ENCODE measurements around the gene GOSR2. TPM values are rescaled to one million over a fixed set of nuclear protein-coding genes. Genes with fewer than 3 reads are reported as not detected.
A peak's percentile ranks its signal among the peaks of the same experiment; 100 is the strongest.

The GOSR2 gene
- total RNA-seq, 3 donors from 2014 or later (not counting 1 experiment from before 2014, with no cell fraction given): 55.7 to 66.7 (median 59.1) TPM

DNA sequence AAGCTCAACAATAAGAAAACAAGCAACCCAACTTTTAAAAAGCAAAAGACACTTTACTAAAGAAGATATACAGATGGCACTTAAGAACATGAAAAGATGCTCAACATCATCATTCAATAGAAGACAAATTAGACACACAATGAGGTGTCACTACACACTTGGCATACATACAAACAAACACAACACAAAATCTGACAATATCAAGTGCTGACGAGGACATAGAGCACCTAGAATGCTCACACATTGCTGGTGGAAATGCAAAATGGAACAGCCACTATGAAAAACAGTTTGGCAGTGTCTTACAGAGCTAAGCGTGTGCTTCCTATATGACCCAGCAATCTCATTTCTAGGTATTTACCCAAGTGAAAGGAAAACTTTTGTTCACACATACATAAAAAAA is 37.2 kb downstream of the GOSR2 start:
- no peak for ATAC-seq
- WGBS (ENCODE audit: insufficient coverage): 36% methylated on average over 2 of the region's 2 CpGs
- no peak overlapping the region for H3K27ac Mint-ChIP-seq

DNA sequence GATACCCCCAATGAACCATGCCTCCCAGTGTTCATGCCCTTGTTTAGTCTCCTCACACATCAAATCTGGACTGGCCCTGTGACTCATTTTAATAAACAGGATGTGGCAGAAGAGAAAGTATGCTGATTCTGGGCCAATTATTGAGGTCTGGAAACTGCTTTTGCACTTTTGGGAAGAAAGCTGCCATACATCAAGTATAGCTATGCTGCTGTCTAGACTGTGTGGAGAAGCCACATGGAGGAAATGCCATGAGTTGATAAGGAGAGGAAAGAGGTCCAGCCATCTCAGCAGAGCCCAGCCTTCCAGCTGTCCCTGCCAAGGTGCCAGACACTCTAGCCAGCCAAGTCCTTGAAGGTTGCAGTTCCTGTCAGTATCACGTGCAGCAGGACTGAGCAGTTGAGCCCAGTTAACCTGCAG is 39.4 kb downstream of the GOSR2 start:
- no peaks in the 10 kb centered on the region for H3K9me3 Mint-ChIP-seq

More for the DNA sequence above, 37.2 kb downstream of the GOSR2 start:
- DNase-seq: no peak
- no peak overlapping the region for H3K4me3 Mint-ChIP-seq
- no peaks in the 10 kb centered on the region for H3K36me3 ChIP-seq (ENCODE audit: control insufficient read depth, insufficient read depth, low read length)
- intact Hi-C loops (cut with micrococcal nuclease): no loop called here
- H3K9me3 ChIP-seq (ENCODE audit: control insufficient read depth, insufficient read depth, low read length): no peaks in the 10 kb centered on the region
- no peak overlapping the region for H3K4me3 ChIP-seq (ENCODE audit: low read length)
- H3K27me3 ChIP-seq (ENCODE audit: control insufficient read depth, insufficient read depth, low read length): no peaks in the 10 kb centered on the region
- no peaks in the 10 kb centered on the region for H3K4me1 ChIP-seq (ENCODE audit: control insufficient read depth, insufficient read depth, low read length)
- H3K27me3 Mint-ChIP-seq (ENCODE audit: low read depth in 2 of 2): no peaks in the 10 kb centered on the region
- peaks cover 10% of the 10 kb centered on the region for H3K36me3 Mint-ChIP-seq
- H3K9me3 Mint-ChIP-seq: no peaks in the 10 kb centered on the region
- TF ChIP-seq, protein P1, sequence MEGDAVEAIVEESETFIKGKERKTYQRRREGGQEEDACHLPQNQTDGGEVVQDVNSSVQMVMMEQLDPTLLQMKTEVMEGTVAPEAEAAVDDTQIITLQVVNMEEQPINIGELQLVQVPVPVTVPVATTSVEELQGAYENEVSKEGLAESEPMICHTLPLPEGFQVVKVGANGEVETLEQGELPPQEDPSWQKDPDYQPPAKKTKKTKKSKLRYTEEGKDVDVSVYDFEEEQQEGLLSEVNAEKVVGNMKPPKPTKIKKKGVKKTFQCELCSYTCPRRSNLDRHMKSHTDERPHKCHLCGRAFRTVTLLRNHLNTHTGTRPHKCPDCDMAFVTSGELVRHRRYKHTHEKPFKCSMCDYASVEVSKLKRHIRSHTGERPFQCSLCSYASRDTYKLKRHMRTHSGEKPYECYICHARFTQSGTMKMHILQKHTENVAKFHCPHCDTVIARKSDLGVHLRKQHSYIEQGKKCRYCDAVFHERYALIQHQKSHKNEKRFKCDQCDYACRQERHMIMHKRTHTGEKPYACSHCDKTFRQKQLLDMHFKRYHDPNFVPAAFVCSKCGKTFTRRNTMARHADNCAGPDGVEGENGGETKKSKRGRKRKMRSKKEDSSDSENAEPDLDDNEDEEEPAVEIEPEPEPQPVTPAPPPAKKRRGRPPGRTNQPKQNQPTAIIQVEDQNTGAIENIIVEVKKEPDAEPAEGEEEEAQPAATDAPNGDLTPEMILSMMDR (IDR thresholded peaks at IDR 0.05): no peak
- peaks cover 6 to 9% of the 10 kb centered on the region in 2 donors for H3K4me1 Mint-ChIP-seq
- no peak overlapping the region for H3K27ac ChIP-seq (ENCODE audit: low read length)

DNA sequence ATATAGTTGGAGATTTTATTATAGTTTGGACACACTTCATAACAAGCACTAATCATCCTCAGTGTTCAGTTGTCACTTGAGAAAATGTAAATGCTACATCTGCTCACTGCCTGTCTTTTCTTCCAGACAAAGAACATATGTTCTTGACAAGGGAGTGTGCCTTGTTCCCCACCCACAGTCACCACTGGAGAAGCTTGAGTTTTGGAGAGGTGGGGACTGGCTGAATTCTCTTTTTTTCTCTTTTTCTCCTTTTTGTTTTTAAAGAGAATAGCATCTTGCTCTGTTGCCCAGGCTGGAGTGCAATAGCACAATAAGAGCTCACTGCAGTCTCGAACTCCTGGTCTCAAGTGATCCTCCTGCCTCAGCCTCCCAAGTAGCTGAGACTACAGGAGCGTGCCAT is 40.6 kb downstream of the GOSR2 start:
- Histone ChIP-seq H3K36me3 (ENCODE audit: control insufficient read depth, insufficient read depth, low read length) (no peaks in the 10 kb centered on the region), H3K27ac (ENCODE audit: low read length) (no peak overlapping the region), H3K4me3 (ENCODE audit: low read length) (no peak overlapping the region), H3K9me3 (ENCODE audit: control insufficient read depth, insufficient read depth, low read length) (no peaks in the 10 kb centered on the region), H3K4me1 (ENCODE audit: control insufficient read depth, insufficient read depth, low read length) (no peaks in the 10 kb centered on the region), H3K27me3 (ENCODE audit: control insufficient read depth, insufficient read depth, low read length) (no peaks in the 10 kb centered on the region)
- H3K36me3 Mint-ChIP-seq: peaks cover 10% of the 10 kb centered on the region
- ATAC-seq: no peak
- no peak overlapping the region for H3K4me3 Mint-ChIP-seq
- no peak for DNase-seq
- no peak overlapping the region for H3K27ac Mint-ChIP-seq
- peaks cover 6 to 9% of the 10 kb centered on the region in 2 donors for H3K4me1 Mint-ChIP-seq
- intact Hi-C loops (cut with micrococcal nuclease): no loop called here
- no peaks in the 10 kb centered on the region for H3K9me3 Mint-ChIP-seq
- TF ChIP-seq, protein P1 (IDR thresholded peaks at IDR 0.05): no peak
- H3K27me3 Mint-ChIP-seq (ENCODE audit: low read depth in 2 of 2): no peaks in the 10 kb centered on the region
- WGBS (ENCODE audit: insufficient coverage): 92% methylated on average over 2 of the region's 2 CpGs

More for the DNA sequence above, 39.4 kb downstream of the GOSR2 start:
- Histone ChIP-seq H3K36me3 (ENCODE audit: control insufficient read depth, insufficient read depth, low read length) (no peaks in the 10 kb centered on the region), H3K27ac (ENCODE audit: low read length) (no peak overlapping the region), H3K4me3 (ENCODE audit: low read length) (no peak overlapping the region), H3K4me1 (ENCODE audit: control insufficient read depth, insufficient read depth, low read length) (no peaks in the 10 kb centered on the region), H3K9me3 (ENCODE audit: control insufficient read depth, insufficient read depth, low read length) (no peaks in the 10 kb centered on the region), H3K27me3 (ENCODE audit: control insufficient read depth, insufficient read depth, low read length) (no peaks in the 10 kb centered on the region)
- Mint-ChIP-seq H3K27ac (no peak overlapping the region), H3K36me3 (peaks cover 10% of the 10 kb centered on the region), H3K4me1 (peaks cover 6 to 9% of the 10 kb centered on the region in 2 donors), H3K4me3 (no peak overlapping the region), H3K27me3 (ENCODE audit: low read depth in 2 of 2) (no peaks in the 10 kb centered on the region)
- peak in 1 of 3 donors; percentile 27 for ATAC-seq
- intact Hi-C loops (cut with micrococcal nuclease): no loop called here
- DNase-seq: no peak
- TF ChIP-seq, protein P1 (IDR thresholded peaks at IDR 0.05): no peak
- 15% methylated on average over 1 of the region's 1 CpG for WGBS (ENCODE audit: insufficient coverage)

All from natural killer cell (primary cell).